Sigmoid colon (tissue), 7 donors: ENCODE results near the gene RARA. TPM values are rescaled to one million over a fixed set of nuclear protein-coding genes. Genes with fewer than 3 reads are reported as not detected.
"Not testable (repeated sequence)": the region's sequence is repeated elsewhere in the genome, so short reads cannot be mapped to it uniquely, and the experiment has no call there.

Source experiments
- DNase-seq: peaks from one replicate; pipeline ENCODE4 v3.0.0-alpha.2; 2019
- H3K27ac ChIP-seq, 4 donors: fragments of 200-600 bp; sonication (generic); one replicate each; pipeline ENCODE4 v1.5.1; 2016 to 2019; ENCODE audit warnings: mild to moderate bottlenecking in 1 of 4
- H3K27me3 ChIP-seq, 3 donors: fragments of 200-600 bp; sonication (generic); one replicate each; pipeline ENCODE4 v1.5.1; 2019; ENCODE audit warnings: mild to moderate bottlenecking in 1 of 3
- H3K36me3 ChIP-seq, 4 donors: fragments of 200-600 bp; sonication (generic); one replicate each; pipeline ENCODE4 v1.5.1; 2016 to 2019
- H3K4me1 ChIP-seq, 4 donors: fragments of 200-600 bp; sonication (generic); one replicate each; pipeline ENCODE4 v1.5.1; 2017 to 2019
- H3K4me3 ChIP-seq, 4 donors: fragments of 200-600 bp; sonication (generic); one replicate each; pipeline ENCODE4 v1.5.1; 2017 to 2019; ENCODE audit warnings: mild to moderate bottlenecking in 2 of 4, moderate library complexity in 1 of 4
- H3K9me3 ChIP-seq, 4 donors: fragments of 200-600 bp in 3 of 4; sonication (generic) in 3 of 4; one replicate each; pipeline versions ENCODE4 v1.5.1 to v1.6.1; 2013 to 2019
- EP300 ChIP-seq, 4 donors: sonication (generic); formaldehyde crosslinking; IDR thresholded peaks; one replicate each; pipeline ENCODE4 v1.6.1; 2017; ENCODE audit warnings: antibody characterized with exemption in 4 of 4
- POLR2A ChIP-seq, 2 donors: fragments of 450-650 bp; IDR thresholded peaks; one replicate each; pipeline ENCODE4 v1.6.1; 2016; ENCODE audit warnings: antibody characterized with exemption in 2 of 2, mild to moderate bottlenecking in 2 of 2, moderate library complexity in 2 of 2
- POLR2AphosphoS5 ChIP-seq, 4 donors: sonication (generic); formaldehyde crosslinking; IDR thresholded peaks; one replicate each; pipeline ENCODE4 v1.6.1; 2017; ENCODE audit warnings: antibody characterized with exemption in 4 of 4
- WGBS, 2 donors: extraction: QIAGEN DNeasy Blood & Tissue Kit; methylation state at CpG; one replicate each; pipeline ENCODE4 v1.1.7; 2013; 5-methylcytosine and 5-hydroxymethylcytosine counted together
- intact Hi-C: fragments of 100-400 bp; cut with DNase I; formaldehyde crosslinking; loops from one replicate; pipeline ENCODE4 v1.15.1; 2023
- polyA plus RNA-seq, 3 donors: library from polyadenylated mRNA; stranded (reverse); fragments of 200-250 nt; gene quantifications; one replicate each; pipeline ENCODE4 v1.2.3, GENCODE V29; 2013
- total RNA-seq, 4 donors: library from RNA; depleted of rRNA; stranded (reverse); fragments of >200 nt; gene quantifications; one replicate each; pipeline ENCODE4 v1.1.0, GENCODE V29; 2016
- TF ChIP-seq, protein P1 (sequence below), 4 experiments: fragments of 450-650 bp in 3 of 4; fragments of 200-600 bp in 1 of 4; IDR thresholded peaks; one replicate each; pipeline ENCODE4 v1.5.1; 2016 to 2019; ENCODE audit warnings: antibody characterized with exemption in 4 of 4, mild to moderate bottlenecking in 3 of 4, moderate library complexity in 2 of 4
- donor health status: healthy with polysubstance abuse.
- donor health status: Bipolar disorder and iron deficiency.
- donor health status: healthy.

The RARA gene
- total and polyA plus RNA-seq, 7 donors, result 15.8 to 29.6 (median 26.4) TPM

DNA sequence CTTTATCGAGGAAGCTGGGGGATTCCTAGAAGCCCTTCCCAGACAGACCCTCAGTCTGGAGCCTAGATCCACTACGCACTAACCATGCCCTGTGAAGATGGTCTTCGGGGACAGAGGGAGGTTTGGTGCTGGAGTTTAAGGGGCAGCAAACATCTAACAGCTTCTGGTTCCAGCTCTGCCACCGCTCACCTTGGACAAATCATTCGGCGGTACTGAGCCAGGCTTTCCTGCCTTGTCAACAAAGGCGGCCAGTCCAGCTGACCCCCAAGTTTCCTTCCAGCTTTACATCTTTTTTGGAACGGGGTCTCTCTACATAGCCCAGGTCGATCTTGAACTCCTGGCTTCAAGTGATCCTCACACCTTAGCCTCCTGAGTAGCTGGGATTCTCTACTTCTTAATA is 55.9 kb downstream of the RARA start:
- peaks cover 0 to 18% (median 14%) of the 10 kb centered on the region in 4 donors for H3K4me1 ChIP-seq
- WGBS, 2 donors, result 93 to 94% methylated on average over 9 of the region's 9 CpGs
- TF ChIP-seq, protein P1, sequence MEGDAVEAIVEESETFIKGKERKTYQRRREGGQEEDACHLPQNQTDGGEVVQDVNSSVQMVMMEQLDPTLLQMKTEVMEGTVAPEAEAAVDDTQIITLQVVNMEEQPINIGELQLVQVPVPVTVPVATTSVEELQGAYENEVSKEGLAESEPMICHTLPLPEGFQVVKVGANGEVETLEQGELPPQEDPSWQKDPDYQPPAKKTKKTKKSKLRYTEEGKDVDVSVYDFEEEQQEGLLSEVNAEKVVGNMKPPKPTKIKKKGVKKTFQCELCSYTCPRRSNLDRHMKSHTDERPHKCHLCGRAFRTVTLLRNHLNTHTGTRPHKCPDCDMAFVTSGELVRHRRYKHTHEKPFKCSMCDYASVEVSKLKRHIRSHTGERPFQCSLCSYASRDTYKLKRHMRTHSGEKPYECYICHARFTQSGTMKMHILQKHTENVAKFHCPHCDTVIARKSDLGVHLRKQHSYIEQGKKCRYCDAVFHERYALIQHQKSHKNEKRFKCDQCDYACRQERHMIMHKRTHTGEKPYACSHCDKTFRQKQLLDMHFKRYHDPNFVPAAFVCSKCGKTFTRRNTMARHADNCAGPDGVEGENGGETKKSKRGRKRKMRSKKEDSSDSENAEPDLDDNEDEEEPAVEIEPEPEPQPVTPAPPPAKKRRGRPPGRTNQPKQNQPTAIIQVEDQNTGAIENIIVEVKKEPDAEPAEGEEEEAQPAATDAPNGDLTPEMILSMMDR (IDR thresholded peaks at IDR 0.05), result no peak
- no peak for TF ChIP-seq POLR2A (IDR thresholded peaks at IDR 0.05)
- TF ChIP-seq EP300 (IDR thresholded peaks at IDR 0.05), result no peak
- TF ChIP-seq POLR2AphosphoS5 (IDR thresholded peaks at IDR 0.05), result no peak
- H3K27ac ChIP-seq, result no peak overlapping the region
- intact Hi-C loops, result loop anchor here (5.0 kb wide), 1 partner anchor 32 kb away; no protein-coding TSS in a partner anchor
- H3K4me3 ChIP-seq, result no peak overlapping the region
- peaks cover 0 to 5% (median 0%) of the 10 kb centered on the region in 3 donors for H3K27me3 ChIP-seq
- DNase-seq, result peak; percentile 50
- H3K36me3 ChIP-seq, result no peaks in the 10 kb centered on the region
- H3K9me3 ChIP-seq, result no peaks in the 10 kb centered on the region

DNA sequence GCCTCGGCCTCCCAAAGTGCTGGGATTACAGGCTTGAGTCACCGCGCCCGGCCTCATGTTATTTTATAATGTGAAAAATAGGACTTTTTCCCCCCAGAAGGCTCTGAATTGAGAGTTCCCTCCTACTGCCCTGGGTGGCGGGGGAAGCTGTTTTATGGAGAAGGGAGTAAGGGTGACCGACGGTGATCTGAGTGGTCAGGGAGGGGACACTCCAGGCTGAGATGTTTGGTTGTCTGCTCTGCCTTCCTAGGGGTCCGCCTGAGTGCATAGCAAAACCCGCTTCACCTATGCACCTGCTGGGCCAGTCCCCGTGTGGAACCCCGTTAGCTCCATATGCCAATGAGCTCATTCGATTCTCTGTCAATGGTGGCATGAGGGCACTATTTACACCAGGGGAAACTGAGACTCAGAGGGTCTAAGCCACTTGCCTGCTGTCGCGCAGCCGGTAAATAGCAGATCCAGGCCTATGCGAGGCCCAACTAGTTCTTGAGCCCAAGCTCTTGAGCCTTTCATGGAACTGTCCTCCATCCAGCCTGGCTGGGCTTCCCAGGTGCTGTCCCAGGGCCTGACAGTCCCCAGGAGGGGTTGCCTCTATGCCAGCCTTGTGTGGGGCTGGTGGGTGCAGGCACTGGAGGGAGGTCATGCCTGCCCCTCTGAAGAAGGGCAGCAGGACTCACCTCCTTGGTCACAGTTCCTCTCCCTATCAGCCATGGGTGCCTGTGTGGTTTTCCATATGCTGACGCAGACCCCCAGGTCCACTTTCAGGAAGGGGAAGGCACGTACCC is 57.3 kb downstream of the RARA start:
- Histone ChIP-seq H3K36me3 (no peaks in the 10 kb centered on the region), H3K9me3 (no peaks in the 10 kb centered on the region), H3K4me1 (peaks cover 0 to 18% (median 14%) of the 10 kb centered on the region in 4 donors), H3K27me3 (peaks cover 0 to 5% (median 0%) of the 10 kb centered on the region in 3 donors), H3K27ac (no peak overlapping the region), H3K4me3 (no peak overlapping the region)
- TF ChIP-seq POLR2A (IDR thresholded peaks at IDR 0.05), result no peak
- TF ChIP-seq POLR2AphosphoS5 (IDR thresholded peaks at IDR 0.05), result no peak
- TF ChIP-seq, protein P1 (IDR thresholded peaks at IDR 0.05), result no peak
- no peak for TF ChIP-seq EP300 (IDR thresholded peaks at IDR 0.05)
- WGBS, 2 donors, result 94 to 95% methylated on average over 18 of the region's 18 CpGs
- peak; percentile 50 for DNase-seq
- intact Hi-C loops, result no loop called here

GRCh38 chr17:40366861-40367518 is 58.0 kb downstream of the RARA start:
- no peaks in the 10 kb centered on the region for H3K9me3 ChIP-seq
- H3K4me1 ChIP-seq, result peaks cover 0 to 18% (median 14%) of the 10 kb centered on the region in 4 donors
- TF ChIP-seq EP300 (IDR thresholded peaks at IDR 0.05), result no peak
- TF ChIP-seq POLR2A (IDR thresholded peaks at IDR 0.05), result no peak
- TF ChIP-seq, protein P1 (IDR thresholded peaks at IDR 0.05), result no peak
- no peaks in the 10 kb centered on the region for H3K36me3 ChIP-seq
- H3K27me3 ChIP-seq, result peaks cover 0 to 5% (median 0%) of the 10 kb centered on the region in 3 donors
- H3K4me3 ChIP-seq, result no peak overlapping the region
- intact Hi-C loops, result no loop called here
- peak; percentile 54 for DNase-seq
- no peak overlapping the region for H3K27ac ChIP-seq
- WGBS, 2 donors, result 76 to 83% methylated on average over 17 of the region's 17 CpGs

GRCh38 chr17:40367728-40368127 is 58.7 kb downstream of the RARA start:
- H3K27me3 ChIP-seq, H3K9me3 ChIP-seq, H3K27ac ChIP-seq, H3K4me3 ChIP-seq, H3K36me3 ChIP-seq, intact Hi-C loops: not testable (repeated sequence)
- DNase-seq, result peak; percentile 52
- H3K4me1 ChIP-seq, result peaks cover 0 to 15% (median 10%) of the 10 kb centered on the region in 4 donors
- WGBS, 2 donors, result 94 to 96% methylated on average over 9 of the region's 9 CpGs

- Histone ChIP-seq H3K36me3 (no peaks in the 10 kb centered on the region), H3K27me3 (no peaks in the 10 kb centered on the region), H3K4me1 (no peaks in the 10 kb centered on the region), H3K9me3 (no peaks in the 10 kb centered on the region), H3K4me3 (no peak overlapping the region), H3K27ac (no peak overlapping the region)
- TF ChIP-seq POLR2A (IDR thresholded peaks at IDR 0.05) (no peak), EP300 (IDR thresholded peaks at IDR 0.05) (no peak), POLR2AphosphoS5 (IDR thresholded peaks at IDR 0.05) (no peak)
- TF ChIP-seq, protein P1 (IDR thresholded peaks at IDR 0.05), result no peak
- WGBS, 2 donors, result 91 to 93% methylated on average over 7 of the region's 7 CpGs
- DNase-seq, result peak; percentile 46
- intact Hi-C loops, result no loop called here
Observed at GRCh38 chr17:40369923-40370322, 60.9 kb downstream of the RARA start.
